AG04449 (cell line): ENCODE data around the gene PTTG1.

Source experiments
- CTCF ChIA-PET: fragments of 350-600 bp; formaldehyde crosslinking; extraction: SDS; loops from one replicate; lab custom pipeline; 2021; ENCODE audit warnings: antibody characterized with exemption; lab: Yijun Ruan, JAX
- POLR2A ChIA-PET: fragments of 400-600, 350-600 bp; formaldehyde crosslinking; extraction: SDS; loops from one replicate; lab custom pipeline; 2020; ENCODE audit warnings: antibody characterized with exemption, inconsistent platforms; lab: Yijun Ruan, JAX
- DNase-seq: peaks from one replicate; pipeline ENCODE4 v3.0.0-alpha.2; 2010; ENCODE audit warnings: low read depth, low spot score
- H3K4me3 ChIP-seq: 2 replicates; pipeline ENCODE4 v1.5.1; 2011; ENCODE audit warnings: low read depth, mild to moderate bottlenecking, control low read depth, low read length
- CTCF ChIP-seq: IDR thresholded peaks from one replicate; pipeline ENCODE4 v1.5.1; 2011; ENCODE audit warnings: mild to moderate bottlenecking, moderate library complexity, low read length, control low read depth, inconsistent platforms; ENCODE audit not compliant: insufficient read depth; ENCODE audit errors: missing control alignments

Gene PTTG1

GRCh38 chr5:160473681-160474080 lies 52.0 kb downstream of the PTTG1 start:
- TF ChIP-seq CTCF: no peak
- H3K4me3 ChIP-seq: no peak overlapping the region
- DNase-seq: no peak
- CTCF ChIA-PET: interaction anchor here (3.4 kb wide), 1 partner anchor 34 kb away, joined by 19 read pairs; no protein-coding TSS in a partner anchor
- POLR2A ChIA-PET: no interaction called here

GRCh38 chr5:160474084-160474483 lies 52.4 kb downstream of the PTTG1 start:
- ChIA-PET CTCF (interaction anchor here (3.4 kb wide), 1 partner anchor 35 kb away, joined by 19 read pairs; no protein-coding TSS in a partner anchor), POLR2A (no interaction called here)
- no peak for TF ChIP-seq CTCF
- no peak overlapping the region for H3K4me3 ChIP-seq
- DNase-seq: no peak

GRCh38 chr5:160475864-160476438 lies 54.3 kb downstream of the PTTG1 start:
- no peak for TF ChIP-seq CTCF
- ChIA-PET CTCF (interaction anchor here (3.4 kb wide), 1 partner anchor 36 kb away, joined by 19 read pairs; no protein-coding TSS in a partner anchor), POLR2A (no interaction called here)
- no peak overlapping the region for H3K4me3 ChIP-seq
- DNase-seq: no peak

GRCh38 chr5:160477266-160477970 lies 55.8 kb downstream of the PTTG1 start:
- no peak for DNase-seq

GRCh38 chr5:160478163-160478562 lies 56.5 kb downstream of the PTTG1 start:
- CTCF ChIA-PET: interaction anchor here (1.1 kb wide), 1 partner anchor 40 kb away, joined by 6 read pairs; no protein-coding TSS in a partner anchor
- POLR2A ChIA-PET: no interaction called here
- H3K4me3 ChIP-seq: no peak overlapping the region
- no peak for DNase-seq
- TF ChIP-seq CTCF: no peak

More at GRCh38 chr5:160477266-160477970, 55.8 kb downstream of the PTTG1 start:
- ChIA-PET CTCF (interaction anchor here (1.1 kb wide), 1 partner anchor 39 kb away, joined by 6 read pairs; no protein-coding TSS in a partner anchor), POLR2A (no interaction called here)
- no peak overlapping the region for H3K4me3 ChIP-seq
- no peak for TF ChIP-seq CTCF
